DND-41 (cell line): ENCODE results near the gene RHOJ.

Source experiments
- ATAC-seq: fragments of 200-7000 bp; cut with Tn5 transposase; 3 replicates; pipeline ENCODE4 v1.9.1; 2021; ENCODE audit warnings: low read depth; ENCODE audit not compliant: insufficient read depth
- DNase-seq: peaks from one replicate; pipeline ENCODE4 v3.0.0-alpha.2; 2020
- H2AFZ ChIP-seq: 2 replicates; pipeline ENCODE4 v1.6.0; 2012; ENCODE audit warnings: low read depth, low read length
- H3K27ac ChIP-seq: 2 replicates; pipeline ENCODE4 v1.5.1; 2012; ENCODE audit warnings: low read length, inconsistent platforms
- H3K27me3 ChIP-seq: fragments of 200-600 bp; sonication (generic); 2 replicates; pipeline ENCODE4 v1.6.0; 2012; ENCODE audit warnings: low read length, mild to moderate bottlenecking, inconsistent platforms; ENCODE audit not compliant: insufficient read depth, poor library complexity
- H3K36me3 ChIP-seq: 2 replicates; pipeline ENCODE4 v1.5.1; 2012; ENCODE audit warnings: low read length, inconsistent platforms; ENCODE audit not compliant: insufficient read depth
- H3K4me1 ChIP-seq: 2 replicates; pipeline ENCODE4 v1.5.1; 2012; ENCODE audit warnings: mild to moderate bottlenecking, low read length; ENCODE audit not compliant: insufficient read depth
- H3K4me2 ChIP-seq: 2 replicates; pipeline ENCODE4 v1.6.0; 2012; ENCODE audit warnings: mild to moderate bottlenecking, moderate library complexity, low read length, inconsistent platforms; ENCODE audit not compliant: insufficient read depth
- H3K4me3 ChIP-seq, 2 experiments: fragments of 200-600 bp in 1 of 2; shearing (Covaris generic) in 1 of 2; 2 replicates each; pipeline ENCODE4 v1.5.1; 2012 to 2016; ENCODE audit warnings: inconsistent platforms in 2 of 2, low read length in 2 of 2, mild to moderate bottlenecking in 2 of 2, low read depth in 1 of 2, moderate library complexity in 1 of 2
- H3K79me2 ChIP-seq: 2 replicates; pipeline ENCODE4 v1.6.0; 2012; ENCODE audit warnings: low read length, inconsistent platforms; ENCODE audit not compliant: insufficient read depth
- H3K9ac ChIP-seq: 2 replicates; pipeline ENCODE4 v1.6.0; 2012; ENCODE audit warnings: low read depth, mild to moderate bottlenecking, inconsistent platforms, low read length, moderate library complexity
- H3K9me3 ChIP-seq: 2 replicates; pipeline ENCODE4 v1.5.1; 2012; ENCODE audit warnings: low read length, moderate library complexity, mild to moderate bottlenecking, inconsistent platforms; ENCODE audit not compliant: insufficient read depth, severe bottlenecking
- H4K20me1 ChIP-seq: 2 replicates; pipeline ENCODE4 v1.6.0; 2012; ENCODE audit warnings: low read length; ENCODE audit not compliant: insufficient read depth
- CTCF ChIP-seq: IDR thresholded peaks from 2 replicates; pipeline ENCODE4 v1.5.1; 2012; ENCODE audit warnings: borderline replicate concordance, low read length, moderate library complexity, mild to moderate bottlenecking; ENCODE audit not compliant: poor library complexity, severe bottlenecking; ENCODE audit errors: extremely low read depth
- EZH2 ChIP-seq: IDR thresholded peaks from 3 replicates; pipeline ENCODE4 v1.6.1; 2012; ENCODE audit warnings: borderline replicate concordance, low read depth, mild to moderate bottlenecking, moderate library complexity, low read length, inconsistent platforms; ENCODE audit not compliant: severe bottlenecking

Gene RHOJ

GRCh38 chr14:63286071-63286470 lies 81.8 kb downstream of the RHOJ start:
- no peak for DNase-seq

DNA sequence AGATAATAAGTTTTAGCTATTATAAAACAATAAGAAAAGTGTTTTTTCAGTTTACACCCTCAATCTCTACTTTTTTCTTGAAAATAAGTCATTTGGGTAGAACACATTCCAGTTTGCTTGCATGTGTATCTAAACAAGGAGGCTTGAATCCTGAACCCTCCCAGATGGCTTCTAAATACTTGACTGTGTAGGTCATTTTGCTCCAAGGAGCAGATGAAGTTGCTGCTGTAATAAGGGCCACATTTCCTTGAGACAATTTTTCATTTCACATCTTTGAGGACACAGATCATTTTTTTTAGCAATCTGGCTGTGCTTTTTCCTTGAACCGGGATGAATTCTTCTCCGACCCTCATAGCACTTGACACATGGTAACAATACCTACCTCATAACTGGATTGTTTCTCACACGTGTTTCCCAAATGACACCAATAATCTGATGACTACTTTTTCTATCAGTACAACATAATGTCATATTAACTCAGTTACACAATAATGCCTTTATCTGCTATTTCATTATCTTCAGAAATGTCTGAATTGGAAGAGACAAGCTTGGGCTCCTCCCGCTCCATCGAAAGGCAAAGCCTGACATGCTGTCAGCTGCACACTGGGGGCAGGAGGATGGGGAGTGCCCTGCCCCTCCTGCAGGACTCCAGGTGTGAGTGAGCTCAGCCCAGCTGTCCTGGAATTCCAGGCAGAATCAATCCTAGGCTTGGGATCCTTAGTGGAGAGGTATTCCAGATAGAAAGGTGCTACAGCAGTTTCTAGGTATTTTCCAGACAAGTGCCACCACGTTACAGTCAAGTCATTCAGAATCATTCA lies 83.6 kb downstream of the RHOJ start:
- ATAC-seq (no peak), DNase-seq (no peak)
- Histone ChIP-seq H3K4me1 (no peaks in the 10 kb centered on the region), H3K9me3 (no peaks in the 10 kb centered on the region), H3K4me3 (no peak overlapping the region), H3K4me2 (no peak overlapping the region), H2AFZ (no peak overlapping the region), H3K79me2 (no peaks in the 10 kb centered on the region), H3K27ac (no peak overlapping the region), H3K36me3 (no peaks in the 10 kb centered on the region), H3K9ac (no peak overlapping the region), H4K20me1 (no peaks in the 10 kb centered on the region), H3K27me3 (peaks cover 22% of the 10 kb centered on the region)
- TF ChIP-seq EZH2 (peak; percentile 46), CTCF (no peak)

More at GRCh38 chr14:63286071-63286470, 81.8 kb downstream of the RHOJ start:
- Histone ChIP-seq H3K4me3 (no peak overlapping the region), H4K20me1 (no peaks in the 10 kb centered on the region), H3K36me3 (no peaks in the 10 kb centered on the region), H3K79me2 (no peaks in the 10 kb centered on the region), H3K9me3 (no peaks in the 10 kb centered on the region), H3K9ac (no peak overlapping the region), H3K4me2 (no peak overlapping the region), H3K27ac (no peak overlapping the region), H2AFZ (no peak overlapping the region), H3K27me3 (peaks cover 27% of the 10 kb centered on the region), H3K4me1 (no peaks in the 10 kb centered on the region)
- TF ChIP-seq CTCF (no peak), EZH2 (peak; percentile 14)
- ATAC-seq = no peak

DNA sequence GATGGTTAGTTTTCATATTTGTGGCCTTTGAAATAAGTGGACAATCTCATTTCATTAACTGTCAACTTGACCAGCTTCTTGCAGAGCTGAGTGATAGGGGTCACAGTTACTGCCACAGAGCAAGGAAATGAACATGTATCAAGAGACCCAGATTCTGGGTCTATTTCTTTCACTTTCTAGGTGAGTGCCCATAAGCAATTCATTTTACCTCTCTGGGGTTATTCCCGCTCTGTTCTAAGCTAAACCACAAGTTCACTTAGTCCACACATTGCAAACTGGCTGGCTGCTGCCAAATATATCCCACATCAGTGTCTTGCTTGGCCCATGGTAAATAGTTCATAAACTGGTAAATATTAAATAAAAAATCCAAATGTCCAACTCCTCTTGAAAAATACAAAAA lies 84.6 kb downstream of the RHOJ start:
- peaks cover 18% of the 10 kb centered on the region for H3K27me3 ChIP-seq
- no peak overlapping the region for H3K4me2 ChIP-seq
- H3K79me2 ChIP-seq = no peaks in the 10 kb centered on the region
- ATAC-seq (no peak), DNase-seq (no peak)
- TF ChIP-seq CTCF = no peak
- no peaks in the 10 kb centered on the region for H3K36me3 ChIP-seq
- no peaks in the 10 kb centered on the region for H3K4me1 ChIP-seq
- H2AFZ ChIP-seq = no peak overlapping the region
- no peak overlapping the region for H3K27ac ChIP-seq
- H3K9ac ChIP-seq = no peak overlapping the region
- H3K9me3 ChIP-seq = no peaks in the 10 kb centered on the region
- no peaks in the 10 kb centered on the region for H4K20me1 ChIP-seq
- H3K4me3 ChIP-seq = no peak overlapping the region
